Stimulated activated CD8-positive, alpha-beta memory T cell treated with anti-CD3 and anti-CD28 coated beads, Interleukin-4, amount 100 ng/mL, for 48 hours (primary cell): ENCODE measurements around the gene PRCP.
A peak's percentile ranks its signal among the peaks of the same experiment; 100 is the strongest.
"Not testable (repeated sequence)": the region's sequence is repeated elsewhere in the genome, so short reads cannot be mapped to it uniquely, and the experiment has no call there.

Experiments
- DNase-seq: peaks from one replicate; pipeline ENCODE4 v3.0.0-alpha.2; 2020

The PRCP gene

GRCh38 chr11:82900277-82901164 lies at the start of gene PRCP:
TSS of gene PRCP (minus strand) at chr11:82900430. CDS start at chr11:82900402, 28 bp downstream.
- DNase-seq, result peak; percentile 95

GRCh38 chr11:82949352-82949751 lies 49.1 kb upstream of the PRCP start:
- DNase-seq, result no peak

- no peak for DNase-seq
Observed at GRCh38 chr11:82945682-82946081, 45.5 kb upstream of the PRCP start.

GRCh38 chr11:82945041-82945440 lies 44.8 kb upstream of the PRCP start:
- not testable (repeated sequence) for DNase-seq

GRCh38 chr11:82944198-82944597 lies 44.0 kb upstream of the PRCP start:
- DNase-seq, result no peak

GRCh38 chr11:82943430-82943829 lies 43.2 kb upstream of the PRCP start:
- not testable (repeated sequence) for DNase-seq

GRCh38 chr11:82942376-82942775 lies 42.1 kb upstream of the PRCP start:
- no peak for DNase-seq

GRCh38 chr11:82939456-82939855 lies 39.2 kb upstream of the PRCP start:
- no peak for DNase-seq

- DNase-seq, result no peak
Observed at GRCh38 chr11:82937554-82937953, 37.3 kb upstream of the PRCP start.

- no peak for DNase-seq
Observed at GRCh38 chr11:82936261-82936660, 36.0 kb upstream of the PRCP start.

- no peak for DNase-seq
Observed at GRCh38 chr11:82932564-82932963, 32.3 kb upstream of the PRCP start.

GRCh38 chr11:82930734-82931133 lies 30.5 kb upstream of the PRCP start:
- DNase-seq, result no peak

GRCh38 chr11:82930229-82930628 lies 30.0 kb upstream of the PRCP start:
- DNase-seq, result no peak

- no peak for DNase-seq
Observed at GRCh38 chr11:82929121-82929520, 28.9 kb upstream of the PRCP start.

GRCh38 chr11:82927264-82927880 lies 27.1 kb upstream of the PRCP start:
- no peak for DNase-seq

- DNase-seq, result no peak
Observed at GRCh38 chr11:82924522-82925224, 24.4 kb upstream of the PRCP start.

GRCh38 chr11:82922396-82923173 lies 22.4 kb upstream of the PRCP start:
- DNase-seq, result not testable (repeated sequence)

- not testable (repeated sequence) for DNase-seq
Observed at GRCh38 chr11:82920227-82920626, 20.0 kb upstream of the PRCP start.

GRCh38 chr11:82919786-82920185 lies 19.6 kb upstream of the PRCP start:
- not testable (repeated sequence) for DNase-seq

GRCh38 chr11:82909015-82909640 lies 8.9 kb upstream of the PRCP start:
- no peak for DNase-seq

GRCh38 chr11:82908311-82908710 lies 8.1 kb upstream of the PRCP start:
- no peak for DNase-seq

GRCh38 chr11:82907371-82907770 lies 7.1 kb upstream of the PRCP start:
- DNase-seq, result no peak
